ENCODE results near the gene AGAP3. TPM values are rescaled to one million over a fixed set of nuclear protein-coding genes. Genes with fewer than 3 reads are reported as not detected.
A peak's percentile ranks its signal among the peaks of the same experiment; 100 is the strongest.

The AGAP3 gene
- total and polyA plus RNA-seq, 2 donors (not counting 1 experiment from before 2014, with no cell fraction given) = 32.9 to 34.2 TPM

DNA sequence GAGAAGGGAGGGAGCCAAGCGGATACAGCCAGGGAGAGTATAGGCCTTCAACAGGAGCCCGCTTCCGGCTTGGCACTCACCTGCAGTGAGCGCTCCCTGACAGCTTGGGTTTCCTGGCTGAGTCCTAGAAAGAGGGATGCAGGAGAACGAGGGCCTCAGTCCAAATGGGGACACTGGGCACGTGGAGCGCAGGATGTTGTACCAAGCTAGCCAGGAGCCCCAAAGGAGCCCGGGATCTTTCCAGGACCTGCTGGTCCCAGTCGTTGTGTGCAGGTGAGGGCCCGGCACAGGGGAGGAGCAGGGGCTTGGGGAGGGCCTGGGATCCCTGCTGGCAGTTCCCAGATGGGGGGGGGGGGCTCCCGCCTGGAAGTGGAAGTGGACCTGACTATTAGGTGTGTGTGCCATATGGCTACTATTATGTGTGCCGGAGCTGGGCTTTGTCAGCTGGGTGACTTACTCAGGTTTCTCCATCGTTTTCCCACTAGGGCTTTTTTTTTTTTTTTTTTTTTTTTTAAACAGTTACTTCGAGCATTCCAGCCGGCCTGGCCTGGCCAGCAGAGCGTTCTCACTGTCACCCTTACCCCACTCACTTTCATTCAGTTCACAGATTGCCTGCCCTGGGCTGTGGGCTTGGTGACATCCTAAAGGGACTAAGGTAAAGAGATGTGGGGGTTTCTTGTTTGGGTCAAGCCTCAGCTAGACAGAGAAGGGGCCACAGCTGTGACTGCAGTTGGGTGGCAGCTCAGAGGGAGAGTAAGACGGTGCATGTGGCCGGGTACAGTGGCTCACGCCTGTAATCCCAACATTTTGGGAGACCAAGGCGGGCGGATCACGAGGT is 3.8 kb downstream of the AGAP3 start:
- Histone ChIP-seq H3K36me3 (ENCODE audit: control insufficient read depth, insufficient read depth, low read length) (no peaks in the 10 kb centered on the region), H2AFZ (ENCODE audit: low read length) (no peak overlapping the region), H3K27ac (ENCODE audit: insufficient read depth, low read length) (peak overlapping the region; percentile 88), H3K27me3 (ENCODE audit: control insufficient read depth, insufficient read depth, low read length) (no peaks in the 10 kb centered on the region), H3K4me3 (replicated peaks in 1 of 4; ENCODE audit: control extremely low read depth in 1 of 4, insufficient read depth in 1 of 4, low read depth in 3 of 4, low read length in 4 of 4) (peak overlapping the region in 1 of 4 experiments; percentile 79), H4K20me1 (ENCODE audit: control insufficient read depth, extremely low read depth, insufficient read depth, low read length) (no peaks in the 10 kb centered on the region), H3K79me2 (ENCODE audit: control insufficient read depth, insufficient read depth, low read length) (peaks cover 82% of the 10 kb centered on the region), H3K9me3 (ENCODE audit: control insufficient read depth, insufficient read depth, low read depth, low read length) (no peaks in the 10 kb centered on the region), H3K9ac (ENCODE audit: insufficient read depth, low read length) (peak overlapping the region; percentile 1), H3K4me1 (ENCODE audit: control insufficient read depth, extremely low read depth, insufficient read depth, low read length) (peaks cover 21% of the 10 kb centered on the region), H3K4me2 (ENCODE audit: extremely low read depth, insufficient read depth, low read length) (peak overlapping the region; percentile 96)
- no peak for DNase-seq (ENCODE audit: low read depth in 2 of 2)
- TF ChIP-seq EZH2 (IDR thresholded peaks at IDR 0.05; ENCODE audit: low read length, missing control alignments) = no peak
- TF ChIP-seq, protein P1, sequence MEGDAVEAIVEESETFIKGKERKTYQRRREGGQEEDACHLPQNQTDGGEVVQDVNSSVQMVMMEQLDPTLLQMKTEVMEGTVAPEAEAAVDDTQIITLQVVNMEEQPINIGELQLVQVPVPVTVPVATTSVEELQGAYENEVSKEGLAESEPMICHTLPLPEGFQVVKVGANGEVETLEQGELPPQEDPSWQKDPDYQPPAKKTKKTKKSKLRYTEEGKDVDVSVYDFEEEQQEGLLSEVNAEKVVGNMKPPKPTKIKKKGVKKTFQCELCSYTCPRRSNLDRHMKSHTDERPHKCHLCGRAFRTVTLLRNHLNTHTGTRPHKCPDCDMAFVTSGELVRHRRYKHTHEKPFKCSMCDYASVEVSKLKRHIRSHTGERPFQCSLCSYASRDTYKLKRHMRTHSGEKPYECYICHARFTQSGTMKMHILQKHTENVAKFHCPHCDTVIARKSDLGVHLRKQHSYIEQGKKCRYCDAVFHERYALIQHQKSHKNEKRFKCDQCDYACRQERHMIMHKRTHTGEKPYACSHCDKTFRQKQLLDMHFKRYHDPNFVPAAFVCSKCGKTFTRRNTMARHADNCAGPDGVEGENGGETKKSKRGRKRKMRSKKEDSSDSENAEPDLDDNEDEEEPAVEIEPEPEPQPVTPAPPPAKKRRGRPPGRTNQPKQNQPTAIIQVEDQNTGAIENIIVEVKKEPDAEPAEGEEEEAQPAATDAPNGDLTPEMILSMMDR (conservative IDR thresholded peaks at IDR 0.05 in 1 of 2, IDR thresholded peaks at IDR 0.05 in 1 of 2; ENCODE audit: low read depth in 1 of 2, low read length in 2 of 2) = no peak

DNA sequence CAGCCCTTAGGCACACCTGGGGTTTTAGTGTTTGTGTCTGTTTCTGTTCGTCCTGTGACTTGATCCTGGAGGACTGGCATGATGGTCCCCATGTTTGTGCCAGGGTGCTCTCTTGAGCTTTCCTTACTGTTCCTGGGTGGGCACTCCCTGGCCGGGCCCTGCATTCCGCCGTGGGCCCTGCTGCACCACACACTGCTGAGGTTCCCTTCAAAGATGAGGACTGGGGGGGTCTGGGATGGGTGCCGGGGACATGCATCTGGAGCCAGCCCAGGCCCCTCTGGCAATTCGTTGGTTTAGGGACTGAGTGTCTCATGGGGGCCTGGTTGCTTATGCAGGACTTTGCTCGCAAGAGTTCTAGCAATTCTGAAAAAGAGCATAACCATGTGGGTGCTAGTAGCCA is 4.7 kb downstream of the AGAP3 start:
- H3K36me3 ChIP-seq (ENCODE audit: control insufficient read depth, insufficient read depth, low read length) = no peaks in the 10 kb centered on the region
- H3K27me3 ChIP-seq (ENCODE audit: control insufficient read depth, insufficient read depth, low read length) = no peaks in the 10 kb centered on the region
- H2AFZ ChIP-seq (ENCODE audit: low read length) = no peak overlapping the region
- no peak overlapping the region for H3K4me2 ChIP-seq (ENCODE audit: extremely low read depth, insufficient read depth, low read length)
- H3K27ac ChIP-seq (ENCODE audit: insufficient read depth, low read length) = no peak overlapping the region
- TF ChIP-seq, protein P1 (conservative IDR thresholded peaks at IDR 0.05 in 1 of 2, IDR thresholded peaks at IDR 0.05 in 1 of 2; ENCODE audit: low read depth in 1 of 2, low read length in 2 of 2) = no peak
- TF ChIP-seq EZH2 (IDR thresholded peaks at IDR 0.05; ENCODE audit: low read length, missing control alignments) = no peak
- no peak overlapping the region for H3K9ac ChIP-seq (ENCODE audit: insufficient read depth, low read length)
- peaks cover 20% of the 10 kb centered on the region for H3K4me1 ChIP-seq (ENCODE audit: control insufficient read depth, extremely low read depth, insufficient read depth, low read length)
- peaks cover 90% of the 10 kb centered on the region for H3K79me2 ChIP-seq (ENCODE audit: control insufficient read depth, insufficient read depth, low read length)
- no peak for DNase-seq (ENCODE audit: low read depth in 2 of 2)
- no peak overlapping the region for H3K4me3 ChIP-seq (replicated peaks in 1 of 4; ENCODE audit: control extremely low read depth in 1 of 4, insufficient read depth in 1 of 4, low read depth in 3 of 4, low read length in 4 of 4)
- no peaks in the 10 kb centered on the region for H3K9me3 ChIP-seq (ENCODE audit: control insufficient read depth, insufficient read depth, low read depth, low read length)
- no peaks in the 10 kb centered on the region for H4K20me1 ChIP-seq (ENCODE audit: control insufficient read depth, extremely low read depth, insufficient read depth, low read length)

DNA sequence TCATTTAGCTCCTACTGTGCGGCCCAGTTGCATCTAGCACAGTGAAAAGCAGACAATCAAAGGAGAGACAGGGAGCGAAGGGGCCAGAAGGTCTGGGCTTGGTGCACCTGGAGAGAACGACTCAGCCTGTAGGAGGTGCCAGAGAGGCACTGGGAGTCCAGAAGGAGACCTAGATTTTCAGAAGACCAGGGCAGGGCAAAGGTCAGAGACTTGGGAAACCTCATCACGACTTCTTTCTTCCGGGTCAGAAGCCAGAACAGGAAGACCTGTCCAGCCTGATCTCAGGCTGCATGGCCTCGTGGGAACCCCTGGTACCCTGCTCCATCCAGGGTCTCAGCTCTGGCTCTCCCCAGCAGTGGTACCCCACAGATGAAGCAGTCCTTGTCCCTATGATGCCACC is 5.2 kb downstream of the AGAP3 start:
- no peak overlapping the region for H3K4me2 ChIP-seq (ENCODE audit: extremely low read depth, insufficient read depth, low read length)
- no peak for DNase-seq (ENCODE audit: low read depth in 2 of 2)
- H3K27me3 ChIP-seq (ENCODE audit: control insufficient read depth, insufficient read depth, low read length) = no peaks in the 10 kb centered on the region
- H3K4me1 ChIP-seq (ENCODE audit: control insufficient read depth, extremely low read depth, insufficient read depth, low read length) = peaks cover 20% of the 10 kb centered on the region
- H3K27ac ChIP-seq (ENCODE audit: insufficient read depth, low read length) = no peak overlapping the region
- no peak overlapping the region for H2AFZ ChIP-seq (ENCODE audit: low read length)
- H3K9me3 ChIP-seq (ENCODE audit: control insufficient read depth, insufficient read depth, low read depth, low read length) = no peaks in the 10 kb centered on the region
- no peak overlapping the region for H3K4me3 ChIP-seq (replicated peaks in 1 of 4; ENCODE audit: control extremely low read depth in 1 of 4, insufficient read depth in 1 of 4, low read depth in 3 of 4, low read length in 4 of 4)
- no peaks in the 10 kb centered on the region for H3K36me3 ChIP-seq (ENCODE audit: control insufficient read depth, insufficient read depth, low read length)
- H4K20me1 ChIP-seq (ENCODE audit: control insufficient read depth, extremely low read depth, insufficient read depth, low read length) = no peaks in the 10 kb centered on the region
- H3K9ac ChIP-seq (ENCODE audit: insufficient read depth, low read length) = no peak overlapping the region
- no peak for TF ChIP-seq EZH2 (IDR thresholded peaks at IDR 0.05; ENCODE audit: low read length, missing control alignments)
- TF ChIP-seq, protein P1 (conservative IDR thresholded peaks at IDR 0.05 in 1 of 2, IDR thresholded peaks at IDR 0.05 in 1 of 2; ENCODE audit: low read depth in 1 of 2, low read length in 2 of 2) = peak; percentile 37 to 68
- peaks cover 93% of the 10 kb centered on the region for H3K79me2 ChIP-seq (ENCODE audit: control insufficient read depth, insufficient read depth, low read length)

Measured in fibroblast of lung (primary cell).